ENCODE data around the gene THAP11. TPM values are rescaled to one million over a fixed set of nuclear protein-coding genes. Genes with fewer than 3 reads are reported as not detected.
A peak's percentile ranks its signal among the peaks of the same experiment; 100 is the strongest.

Gene THAP11
- total and polyA plus RNA-seq, 2 of the 13 experiments (the other 11 are each of a cell fraction or from before 2014, with no cell fraction given) = 44.2 to 53.4 TPM

- TF ChIP-seq ZSCAN12 (CRISPR knock-in tag; IDR thresholded peaks at IDR 0.05) = no peak
- no peak for TF ChIP-seq GPBP1L1 (CRISPR knock-in tag; IDR thresholded peaks at IDR 0.05)
- no peak for TF ChIP-seq NFYB (CRISPR knock-in tag; IDR thresholded peaks at IDR 0.05)
- TF ChIP-seq ZNF550 (CRISPR knock-in tag; IDR thresholded peaks at IDR 0.05; ENCODE audit: borderline replicate concordance) = no peak
- TF ChIP-seq TP53 (CRISPR knock-in tag; conservative IDR thresholded peaks at IDR 0.05) = no peak; the same call in 1 of the 2 replicates
- no peak for TF ChIP-seq MBNL3 (CRISPR knock-in tag; conservative IDR thresholded peaks at IDR 0.05)
- no peak for TF ChIP-seq ZNF512B (CRISPR knock-in tag; IDR thresholded peaks at IDR 0.05; ENCODE audit: borderline replicate concordance)
- no peak for TF ChIP-seq HNRNPL (IDR thresholded peaks at IDR 0.05; ENCODE audit: low read depth, low read length)
- no peak for TF ChIP-seq FIP1L1 (IDR thresholded peaks at IDR 0.05; ENCODE audit: borderline replicate concordance, insufficient read depth, low read depth, low read length)
- peak; percentile 66 for TF ChIP-seq RBFOX2 (IDR thresholded peaks at IDR 0.05; ENCODE audit: low read depth, low read length)
- no peak for TF ChIP-seq MLLT10 (CRISPR knock-in tag; IDR thresholded peaks at IDR 0.05)
- TF ChIP-seq ZNF33B (CRISPR knock-in tag; IDR thresholded peaks at IDR 0.05) = peak; percentile 87; the same call in 1 of the 2 replicates
- TF ChIP-seq ZNF230 (CRISPR knock-in tag; IDR thresholded peaks at IDR 0.05) = peak; percentile 90
- TF ChIP-seq SUZ12 (IDR thresholded peaks at IDR 0.05; ENCODE audit: low read depth, low read length) = no peak
- no peak for TF ChIP-seq ZSCAN22 (CRISPR knock-in tag; IDR thresholded peaks at IDR 0.05)
- TF ChIP-seq KLF6 (CRISPR knock-in tag; IDR thresholded peaks at IDR 0.05) = no peak
- TF ChIP-seq KIAA2018 (CRISPR knock-in tag; IDR thresholded peaks at IDR 0.05; ENCODE audit: borderline replicate concordance) = no peak
Measured at GRCh38 chr16:67842509-67843342, 606 bp downstream of the THAP11 start (continued).

All from HepG2 (cell line).